HG03432 (cell line): ENCODE measurements around the gene KCTD10.
"Not testable (repeated sequence)": the region's sequence is repeated elsewhere in the genome, so short reads cannot be mapped to it uniquely, and the experiment has no call there.

ENCODE experiments used
- ATAC-seq: cut with Tn5 transposase; IDR thresholded peaks from one replicate; pipeline ENCODE4 v1.9.1; 2021; ENCODE audit warnings: mild to moderate bottlenecking, moderate library complexity; ENCODE audit not compliant: unreplicated experiment

KCTD10 gene

DNA sequence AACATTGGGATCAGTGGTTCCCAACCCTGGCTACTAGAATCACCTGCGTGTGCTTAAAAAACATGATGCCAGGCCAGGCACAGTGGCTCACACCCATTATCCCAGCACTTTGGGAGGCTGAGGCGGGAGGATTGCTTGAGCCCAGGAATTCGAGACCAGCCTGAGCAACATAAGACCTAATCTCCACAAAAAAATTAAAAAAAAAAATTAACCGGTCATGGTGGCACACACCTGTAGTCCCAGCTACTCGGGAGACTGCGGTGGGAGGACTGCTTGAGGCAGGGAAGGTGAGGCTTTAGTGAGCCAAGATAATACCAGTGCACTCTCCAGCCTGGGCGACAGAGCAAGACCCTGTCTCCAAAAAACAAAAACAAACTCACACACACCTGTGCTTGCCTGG lies 2.0 kb downstream of the KCTD10 start:
- no peak for ATAC-seq

- not testable (repeated sequence) for ATAC-seq
Measured at GRCh38 chr12:109473526-109474270, 3.4 kb downstream of the KCTD10 start.

- no peak for ATAC-seq
Measured at GRCh38 chr12:109473006-109473405, 4.1 kb downstream of the KCTD10 start.

GRCh38 chr12:109469517-109469916 lies 7.6 kb downstream of the KCTD10 start:
- ATAC-seq, result no peak

GRCh38 chr12:109467978-109468676 lies 9.0 kb downstream of the KCTD10 start:
- no peak for ATAC-seq

GRCh38 chr12:109466821-109467220 lies 10.3 kb downstream of the KCTD10 start:
- ATAC-seq, result no peak

GRCh38 chr12:109466305-109466704 lies 10.8 kb downstream of the KCTD10 start:
- ATAC-seq, result no peak

DNA sequence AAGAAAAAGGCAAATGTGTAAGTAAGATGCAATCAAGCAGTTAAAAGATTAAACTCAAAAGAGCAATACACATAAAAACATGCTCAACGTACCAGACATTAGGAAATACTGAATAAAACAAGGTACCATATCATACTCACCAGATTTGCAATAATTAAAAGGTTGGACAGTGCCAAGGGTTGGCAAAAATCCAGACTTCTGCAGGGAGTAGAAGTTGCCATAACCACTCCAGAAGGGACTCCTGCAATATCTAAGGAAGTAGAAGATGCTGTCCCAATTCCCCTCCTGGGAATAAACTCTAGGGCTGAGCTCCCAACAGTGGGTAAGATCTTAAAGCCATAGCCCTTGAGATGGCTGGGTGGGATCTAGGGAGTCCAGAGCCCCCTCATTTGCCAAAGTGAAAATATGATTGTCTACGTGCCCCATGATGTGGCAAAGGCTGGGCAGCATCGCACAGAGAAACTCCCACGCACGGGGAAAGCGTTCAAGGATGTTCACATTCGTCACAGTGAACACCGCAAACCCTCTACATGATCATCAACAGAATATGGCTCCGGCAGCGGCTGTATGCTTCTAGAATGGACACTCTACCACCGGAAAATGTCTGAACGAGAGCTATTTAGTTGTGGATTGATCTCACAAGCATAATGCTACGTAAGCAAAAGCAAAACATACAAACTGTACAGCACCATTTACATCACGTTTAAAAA lies 12.3 kb downstream of the KCTD10 start:
- ATAC-seq, result no peak

- no peak for ATAC-seq
Measured at GRCh38 chr12:109463756-109464155, 13.3 kb downstream of the KCTD10 start.

DNA sequence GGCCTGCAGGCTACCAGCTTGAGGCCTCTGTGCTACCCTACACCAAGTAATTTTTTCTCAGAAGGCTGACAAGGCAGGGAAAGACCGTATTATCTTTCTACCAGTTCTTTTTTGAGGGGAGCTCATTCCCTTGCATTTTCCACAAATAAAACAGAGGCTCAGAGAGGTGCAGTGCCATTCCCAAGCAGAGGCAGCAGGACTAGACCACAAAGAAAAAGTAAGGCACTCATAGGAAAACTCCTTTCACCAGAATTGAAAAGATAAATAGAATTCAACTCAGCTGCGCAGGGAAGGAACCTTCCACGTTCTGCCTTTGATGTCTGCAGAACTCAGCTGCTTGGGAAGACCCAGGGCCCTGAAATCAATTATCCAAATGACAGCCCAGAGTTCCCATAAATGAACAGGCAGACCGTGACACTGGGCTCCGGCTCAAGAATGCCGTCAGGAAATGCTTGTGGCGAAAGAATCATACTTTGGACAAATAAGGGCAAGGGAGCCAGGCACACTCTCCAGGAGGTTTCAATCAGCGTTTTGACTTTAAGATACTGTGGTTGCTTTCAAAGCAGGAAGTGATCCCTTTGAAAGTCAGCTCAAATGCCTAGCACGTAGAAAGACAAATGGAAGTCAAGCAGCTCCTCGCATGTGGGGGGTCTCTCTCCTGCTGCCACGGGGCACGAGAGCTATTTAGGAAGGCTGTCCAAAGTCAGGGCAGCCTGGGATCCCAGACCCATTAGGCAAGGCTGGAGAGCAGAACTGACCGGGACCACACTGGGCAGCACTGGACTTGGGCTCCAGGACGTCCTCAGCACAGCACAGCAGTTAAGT lies 14.0 kb downstream of the KCTD10 start:
- ATAC-seq, result no peak

DNA sequence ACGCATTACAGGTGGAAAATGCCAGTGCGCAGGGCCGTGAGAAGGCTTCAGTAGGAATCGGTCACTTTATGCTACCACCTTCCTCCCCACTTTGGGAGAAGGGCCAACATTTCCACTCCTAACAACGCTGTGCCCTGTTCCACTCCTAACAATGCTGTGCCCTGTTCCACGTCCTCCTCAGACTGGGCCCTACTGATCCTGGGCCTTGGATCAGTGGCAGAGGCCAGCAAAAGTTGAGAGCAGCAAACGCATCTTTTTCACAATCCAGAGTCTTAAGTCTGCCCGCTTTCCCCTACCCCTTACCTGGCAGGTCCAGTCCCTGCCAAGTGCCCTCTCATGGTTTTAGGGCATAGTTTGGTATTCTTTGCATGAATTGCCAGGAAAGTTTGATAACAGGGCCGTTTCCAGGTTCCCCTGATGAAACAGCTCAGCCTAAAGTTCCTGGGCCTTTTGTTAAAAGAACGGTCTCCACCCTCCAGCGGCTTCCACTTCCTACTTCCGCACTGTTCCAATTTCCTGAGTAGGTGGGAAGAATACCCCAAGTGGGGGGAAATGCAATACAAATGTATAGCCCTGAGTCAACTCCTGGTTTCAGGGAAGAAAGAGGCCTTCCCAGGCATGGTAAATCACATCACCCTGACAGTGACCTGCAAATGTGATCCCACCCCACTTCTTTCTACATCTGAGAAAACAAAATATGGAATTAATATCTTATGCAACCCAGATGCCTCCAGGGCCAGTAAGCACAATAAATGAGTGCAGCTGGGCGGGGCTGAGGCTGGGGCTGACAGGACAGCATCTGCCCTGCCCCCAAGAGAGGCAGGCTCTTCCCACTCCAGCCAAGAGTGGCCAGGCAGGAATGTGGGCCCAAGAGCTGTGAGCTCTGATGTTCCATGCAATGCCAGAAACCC lies 15.0 kb downstream of the KCTD10 start:
- ATAC-seq, result no peak

- ATAC-seq, result no peak
Measured at GRCh38 chr12:109461049-109461845, 15.9 kb downstream of the KCTD10 start.

DNA sequence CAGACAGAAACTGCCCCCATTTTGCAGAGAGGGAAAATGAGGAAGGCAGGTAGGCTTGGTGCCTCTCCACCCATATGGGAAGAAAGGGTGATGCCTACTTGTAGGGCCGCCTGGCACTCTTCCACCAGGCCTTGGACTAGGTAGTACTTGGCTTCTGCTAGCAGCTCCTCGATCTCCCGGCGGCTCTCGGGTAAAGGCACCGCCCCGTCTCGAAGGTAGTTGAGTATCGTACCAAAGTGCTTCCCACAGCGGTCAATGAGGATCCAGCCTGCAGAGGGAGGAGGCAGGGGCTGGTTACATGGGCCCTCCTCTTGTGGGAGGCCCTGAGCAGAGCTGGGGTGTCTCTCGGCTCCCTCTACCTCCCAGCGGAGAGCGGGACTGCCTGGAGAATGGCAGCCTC lies 16.6 kb downstream of the KCTD10 start:
- no peak for ATAC-seq

DNA sequence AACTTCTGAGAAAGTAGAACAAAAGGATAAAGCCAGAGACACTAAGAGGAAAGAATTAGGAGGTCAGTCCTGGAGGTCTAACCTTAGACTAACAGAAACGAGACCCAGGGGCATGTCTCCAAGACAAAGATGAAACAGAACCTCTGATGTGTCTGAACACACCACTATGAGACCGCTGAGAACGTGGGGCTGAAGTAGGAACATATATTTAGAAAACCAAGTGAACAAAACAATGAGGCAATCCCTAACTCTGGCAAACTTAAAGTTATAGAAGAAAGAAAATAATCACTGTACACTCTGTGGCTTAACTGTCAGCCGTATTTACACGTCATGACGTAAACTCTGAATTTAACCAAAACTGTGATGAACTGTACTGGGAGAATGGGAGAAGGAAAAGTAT lies 17.9 kb downstream of the KCTD10 start:
- ATAC-seq, result no peak

GRCh38 chr12:109458771-109459208 lies 18.3 kb downstream of the KCTD10 start:
- ATAC-seq, result no peak

GRCh38 chr12:109458086-109458485 lies 19.0 kb downstream of the KCTD10 start:
- no peak for ATAC-seq

GRCh38 chr12:109455706-109456105 lies 21.4 kb downstream of the KCTD10 start:
- ATAC-seq, result no peak

GRCh38 chr12:109452489-109452888 lies 24.6 kb downstream of the KCTD10 start:
- ATAC-seq, result no peak

DNA sequence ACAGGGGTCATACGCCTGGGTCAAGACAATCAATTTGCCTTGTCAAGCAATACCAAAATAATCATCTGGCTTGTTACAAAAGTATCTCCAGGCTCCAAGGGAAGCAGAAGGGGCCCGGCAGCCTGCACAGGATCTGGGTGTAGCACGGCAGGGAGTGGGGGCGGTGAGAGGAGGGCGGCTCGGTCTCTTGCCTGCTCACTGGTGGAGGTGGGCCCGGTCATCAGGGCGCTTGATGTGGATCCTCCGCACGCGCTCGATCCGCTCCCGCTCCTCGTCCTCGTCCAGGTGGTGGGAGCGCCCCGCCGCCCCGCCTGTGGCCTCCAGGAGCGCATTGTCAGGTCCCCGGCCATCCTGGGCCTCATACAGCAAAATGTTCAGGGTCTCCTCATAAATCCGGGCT lies 25.7 kb downstream of the KCTD10 start:
- ATAC-seq, result no peak
